NCI-H2107 (cell line): ENCODE data around the gene MYO1F.
"Not testable (repeated sequence)": the region's sequence is repeated elsewhere in the genome, so short reads cannot be mapped to it uniquely, and the experiment has no call there.

Experiments
- DNase-seq: peaks from one replicate; lab custom pipeline; 2025; lab: John Stamatoyannopoulos, UW

The MYO1F gene

GRCh38 chr19:8600064-8600463 is 22.8 kb upstream of the MYO1F start:
- DNase-seq = no peak

GRCh38 chr19:8596168-8596567 is 18.9 kb upstream of the MYO1F start:
- no peak for DNase-seq

- no peak for DNase-seq
These were observed 18.4 kb upstream of the MYO1F start for GRCh38 chr19:8595651-8596050.

GRCh38 chr19:8593931-8594330 is 16.7 kb upstream of the MYO1F start:
- no peak for DNase-seq

GRCh38 chr19:8592231-8593009 is 15.2 kb upstream of the MYO1F start:
- DNase-seq = no peak

GRCh38 chr19:8589177-8589714 is 12.0 kb upstream of the MYO1F start:
- DNase-seq = no peak

GRCh38 chr19:8585894-8586750 is 8.9 kb upstream of the MYO1F start:
- peak; percentile 1 for DNase-seq

- no peak for DNase-seq
These were observed 8.0 kb upstream of the MYO1F start for GRCh38 chr19:8584965-8585893.

- peak; percentile 53 for DNase-seq
These were observed 3.6 kb upstream of the MYO1F start for GRCh38 chr19:8580710-8581281.

- DNase-seq = peak; percentile 47
These were observed 1.5 kb upstream of the MYO1F start for GRCh38 chr19:8578642-8579265.

- no peak for DNase-seq
These were observed 499 bp upstream of the MYO1F start for GRCh38 chr19:8577741-8578140.

- no peak for DNase-seq
These were observed 809 bp downstream of the MYO1F start for GRCh38 chr19:8576273-8576993.

- no peak for DNase-seq
These were observed 1.7 kb downstream of the MYO1F start for GRCh38 chr19:8575467-8575997.

- DNase-seq = not testable (repeated sequence)
These were observed 2.7 kb downstream of the MYO1F start for GRCh38 chr19:8574619-8574922.

GRCh38 chr19:8573316-8573715 is 3.9 kb downstream of the MYO1F start:
- DNase-seq = no peak

GRCh38 chr19:8571006-8571411 is 6.2 kb downstream of the MYO1F start:
- DNase-seq = no peak

- no peak for DNase-seq
These were observed 8.0 kb downstream of the MYO1F start for GRCh38 chr19:8569066-8569771.

GRCh38 chr19:8567522-8568172 is 9.6 kb downstream of the MYO1F start:
- no peak for DNase-seq

GRCh38 chr19:8566855-8567254 is 10.4 kb downstream of the MYO1F start:
- DNase-seq = no peak
